ENCODE results near the gene RASSF8.

The RASSF8 gene

GRCh38 chr12:25939606-25940005 lies 18.9 kb upstream of the RASSF8 start:
- no peak for TF ChIP-seq POLR2A (IDR thresholded peaks at IDR 0.05; ENCODE audit: extremely low read depth, insufficient read length)
- TF ChIP-seq MAX (IDR thresholded peaks at IDR 0.05; ENCODE audit: low read depth, low read length), result no peak
- TF ChIP-seq CTCF (IDR thresholded peaks at IDR 0.05; ENCODE audit: low read depth, low read length), result no peak
- no peak for TF ChIP-seq MYC (IDR thresholded peaks at IDR 0.05; ENCODE audit: low read depth, low read length)
- H3K4me3 ChIP-seq (ENCODE audit: low read depth, low read length), result no peak overlapping the region
- DNase-seq (ENCODE audit: low read depth), result no peak

GRCh38 chr12:25940886-25941285 lies 17.6 kb upstream of the RASSF8 start:
- TF ChIP-seq CTCF (IDR thresholded peaks at IDR 0.05; ENCODE audit: low read depth, low read length) (no peak), POLR2A (IDR thresholded peaks at IDR 0.05; ENCODE audit: extremely low read depth, insufficient read length) (no peak), MAX (IDR thresholded peaks at IDR 0.05; ENCODE audit: low read depth, low read length) (no peak), MYC (IDR thresholded peaks at IDR 0.05; ENCODE audit: low read depth, low read length) (no peak)
- no peak for DNase-seq (ENCODE audit: low read depth)
- H3K4me3 ChIP-seq (ENCODE audit: low read depth, low read length), result no peak overlapping the region

- TF ChIP-seq POLR2A (IDR thresholded peaks at IDR 0.05; ENCODE audit: extremely low read depth, insufficient read length), result no peak
- no peak for TF ChIP-seq CTCF (IDR thresholded peaks at IDR 0.05; ENCODE audit: low read depth, low read length)
- no peak for TF ChIP-seq MAX (IDR thresholded peaks at IDR 0.05; ENCODE audit: low read depth, low read length)
- no peak for TF ChIP-seq MYC (IDR thresholded peaks at IDR 0.05; ENCODE audit: low read depth, low read length)
- DNase-seq (ENCODE audit: low read depth), result no peak
- H3K4me3 ChIP-seq (ENCODE audit: low read depth, low read length), result no peak overlapping the region
Observed at GRCh38 chr12:25942709-25943108, 15.8 kb upstream of the RASSF8 start.

- DNase-seq (ENCODE audit: low read depth), result no peak
- no peak overlapping the region for H3K4me3 ChIP-seq (ENCODE audit: low read depth, low read length)
- TF ChIP-seq MYC (IDR thresholded peaks at IDR 0.05; ENCODE audit: low read depth, low read length), result no peak
- no peak for TF ChIP-seq MAX (IDR thresholded peaks at IDR 0.05; ENCODE audit: low read depth, low read length)
- no peak for TF ChIP-seq CTCF (IDR thresholded peaks at IDR 0.05; ENCODE audit: low read depth, low read length)
- no peak for TF ChIP-seq POLR2A (IDR thresholded peaks at IDR 0.05; ENCODE audit: extremely low read depth, insufficient read length)
Observed at GRCh38 chr12:25943940-25944339, 14.5 kb upstream of the RASSF8 start.

GRCh38 chr12:25949343-25949742 lies 9.1 kb upstream of the RASSF8 start:
- TF ChIP-seq MAX (IDR thresholded peaks at IDR 0.05; ENCODE audit: low read depth, low read length) (no peak), MYC (IDR thresholded peaks at IDR 0.05; ENCODE audit: low read depth, low read length) (no peak), POLR2A (IDR thresholded peaks at IDR 0.05; ENCODE audit: extremely low read depth, insufficient read length) (no peak), CTCF (IDR thresholded peaks at IDR 0.05; ENCODE audit: low read depth, low read length) (no peak)
- no peak overlapping the region for H3K4me3 ChIP-seq (ENCODE audit: low read depth, low read length)
- DNase-seq (ENCODE audit: low read depth), result no peak
